DND-41 (cell line): ENCODE results near the gene MAP3K6.

ENCODE experiments used
- ATAC-seq: fragments of 200-7000 bp; cut with Tn5 transposase; 3 replicates; pipeline ENCODE4 v1.9.1; 2021; ENCODE audit warnings: low read depth; ENCODE audit not compliant: insufficient read depth
- DNase-seq: peaks from one replicate; pipeline ENCODE4 v3.0.0-alpha.2; 2020
- H2AFZ ChIP-seq: 2 replicates; pipeline ENCODE4 v1.6.0; 2012; ENCODE audit warnings: low read depth, low read length
- H3K27ac ChIP-seq: 2 replicates; pipeline ENCODE4 v1.5.1; 2012; ENCODE audit warnings: low read length, inconsistent platforms
- H3K27me3 ChIP-seq: fragments of 200-600 bp; sonication (generic); 2 replicates; pipeline ENCODE4 v1.6.0; 2012; ENCODE audit warnings: low read length, mild to moderate bottlenecking, inconsistent platforms; ENCODE audit not compliant: insufficient read depth, poor library complexity
- H3K36me3 ChIP-seq: 2 replicates; pipeline ENCODE4 v1.5.1; 2012; ENCODE audit warnings: low read length, inconsistent platforms; ENCODE audit not compliant: insufficient read depth
- H3K4me1 ChIP-seq: 2 replicates; pipeline ENCODE4 v1.5.1; 2012; ENCODE audit warnings: mild to moderate bottlenecking, low read length; ENCODE audit not compliant: insufficient read depth
- H3K4me2 ChIP-seq: 2 replicates; pipeline ENCODE4 v1.6.0; 2012; ENCODE audit warnings: mild to moderate bottlenecking, moderate library complexity, low read length, inconsistent platforms; ENCODE audit not compliant: insufficient read depth
- H3K4me3 ChIP-seq, 2 experiments: fragments of 200-600 bp in 1 of 2; shearing (Covaris generic) in 1 of 2; 2 replicates each; pipeline ENCODE4 v1.5.1; 2012 to 2016; ENCODE audit warnings: inconsistent platforms in 2 of 2, low read length in 2 of 2, mild to moderate bottlenecking in 2 of 2, low read depth in 1 of 2, moderate library complexity in 1 of 2
- H3K79me2 ChIP-seq: 2 replicates; pipeline ENCODE4 v1.6.0; 2012; ENCODE audit warnings: low read length, inconsistent platforms; ENCODE audit not compliant: insufficient read depth
- H3K9ac ChIP-seq: 2 replicates; pipeline ENCODE4 v1.6.0; 2012; ENCODE audit warnings: low read depth, mild to moderate bottlenecking, inconsistent platforms, low read length, moderate library complexity
- H3K9me3 ChIP-seq: 2 replicates; pipeline ENCODE4 v1.5.1; 2012; ENCODE audit warnings: low read length, moderate library complexity, mild to moderate bottlenecking, inconsistent platforms; ENCODE audit not compliant: insufficient read depth, severe bottlenecking
- H4K20me1 ChIP-seq: 2 replicates; pipeline ENCODE4 v1.6.0; 2012; ENCODE audit warnings: low read length; ENCODE audit not compliant: insufficient read depth
- CTCF ChIP-seq: IDR thresholded peaks from 2 replicates; pipeline ENCODE4 v1.5.1; 2012; ENCODE audit warnings: borderline replicate concordance, low read length, moderate library complexity, mild to moderate bottlenecking; ENCODE audit not compliant: poor library complexity, severe bottlenecking; ENCODE audit errors: extremely low read depth
- EZH2 ChIP-seq: IDR thresholded peaks from 3 replicates; pipeline ENCODE4 v1.6.1; 2012; ENCODE audit warnings: borderline replicate concordance, low read depth, mild to moderate bottlenecking, moderate library complexity, low read length, inconsistent platforms; ENCODE audit not compliant: severe bottlenecking

Gene MAP3K6

GRCh38 chr1:27351541-27352107 is 15.1 kb downstream of the MAP3K6 start:
- H3K4me1 ChIP-seq, result no peaks in the 10 kb centered on the region
- H3K36me3 ChIP-seq, result no peaks in the 10 kb centered on the region
- ATAC-seq, result no peak
- TF ChIP-seq CTCF, result no peak
- no peak for TF ChIP-seq EZH2
- no peak for DNase-seq
- H2AFZ ChIP-seq, result no peak overlapping the region
- no peak overlapping the region for H3K27ac ChIP-seq
- no peaks in the 10 kb centered on the region for H3K27me3 ChIP-seq
- no peak overlapping the region for H3K9ac ChIP-seq
- H3K79me2 ChIP-seq, result no peaks in the 10 kb centered on the region
- H3K4me3 ChIP-seq, result no peak overlapping the region
- no peaks in the 10 kb centered on the region for H4K20me1 ChIP-seq
- no peak overlapping the region for H3K4me2 ChIP-seq
- no peaks in the 10 kb centered on the region for H3K9me3 ChIP-seq

- Histone ChIP-seq H3K27me3 (no peaks in the 10 kb centered on the region), H3K4me2 (no peak overlapping the region), H3K9ac (no peak overlapping the region), H4K20me1 (no peaks in the 10 kb centered on the region), H2AFZ (no peak overlapping the region), H3K36me3 (no peaks in the 10 kb centered on the region), H3K9me3 (no peaks in the 10 kb centered on the region), H3K4me1 (no peaks in the 10 kb centered on the region), H3K27ac (no peak overlapping the region), H3K4me3 (no peak overlapping the region), H3K79me2 (no peaks in the 10 kb centered on the region)
- TF ChIP-seq EZH2 (no peak), CTCF (no peak)
- ATAC-seq, result no peak
- no peak for DNase-seq
These were observed 15.9 kb downstream of the MAP3K6 start for GRCh38 chr1:27350663-27351540.

GRCh38 chr1:27349784-27350662 is 16.7 kb downstream of the MAP3K6 start:
- DNase-seq, result no peak

More at GRCh38 chr1:27349784-27350662, 16.7 kb downstream of the MAP3K6 start:
- no peak overlapping the region for H3K4me2 ChIP-seq
- no peak overlapping the region for H3K4me3 ChIP-seq
- no peaks in the 10 kb centered on the region for H4K20me1 ChIP-seq
- no peak overlapping the region for H3K27ac ChIP-seq
- no peaks in the 10 kb centered on the region for H3K9me3 ChIP-seq
- no peaks in the 10 kb centered on the region for H3K27me3 ChIP-seq
- no peak overlapping the region for H2AFZ ChIP-seq
- no peak for ATAC-seq
- H3K79me2 ChIP-seq, result no peaks in the 10 kb centered on the region
- no peaks in the 10 kb centered on the region for H3K4me1 ChIP-seq
- H3K36me3 ChIP-seq, result no peaks in the 10 kb centered on the region
- TF ChIP-seq CTCF, result no peak
- no peak for TF ChIP-seq EZH2
- H3K9ac ChIP-seq, result no peak overlapping the region
